PC-3 (cell line): ENCODE data around the gene RAD51C. TPM values are rescaled to one million over a fixed set of nuclear protein-coding genes. Genes with fewer than 3 reads are reported as not detected.
A peak's percentile ranks its signal among the peaks of the same experiment; 100 is the strongest.

Source experiments
- ATAC-seq: fragments of 200-7000 bp; cut with Tn5 transposase; 2 replicates; pipeline ENCODE4 v1.9.1; 2020; ENCODE audit warnings: mild to moderate bottlenecking, moderate library complexity
- BruUV-seq: library from RNA; stranded (reverse); fragments of 400-500 nt; replicated peaks from 2 replicates; lab custom pipeline; 2021; lab: Mats Ljungman, UMichigan
- CTCF ChIA-PET: fragments of 300-600 bp; sonication (Branson Sonifier 250); formaldehyde crosslinking; loops from one replicate; lab custom pipeline; 2022; ENCODE audit warnings: antibody characterized with exemption; lab: Charles Lee
- POLR2A ChIA-PET: fragments of 300-600 bp; sonication (Branson Sonifier 250); formaldehyde crosslinking; loops from one replicate; lab custom pipeline; 2022; ENCODE audit warnings: antibody characterized with exemption; ENCODE audit not compliant: unreplicated experiment; lab: Charles Lee
- DNase-seq: peaks from one replicate; pipeline ENCODE4 v3.0.0-alpha.2; 2015
- H2AFZ ChIP-seq: fragments of 300-600 bp; sonication (generic); 2 replicates; pipeline ENCODE4 v1.6.0; 2016; ENCODE audit warnings: antibody characterized with exemption, low read length
- H3F3A ChIP-seq: fragments of 300-600 bp; sonication (generic); one replicate; pipeline ENCODE4 v1.6.0; 2017; ENCODE audit warnings: antibody characterized with exemption, low read length, control low read depth, mild to moderate bottlenecking; ENCODE audit not compliant: unreplicated experiment
- H3K27ac ChIP-seq: fragments of 300-600 bp; sonication (generic); 2 replicates; pipeline ENCODE4 v1.5.1; 2016; ENCODE audit warnings: mild to moderate bottlenecking, low read length
- H3K27me3 ChIP-seq: fragments of 300-600 bp; sonication (generic); 2 replicates; pipeline ENCODE4 v1.6.1; 2016; ENCODE audit warnings: low read length, mixed read lengths
- H3K36me3 ChIP-seq: fragments of 300-600 bp; sonication (generic); 2 replicates; pipeline ENCODE4 v1.6.1; 2016; ENCODE audit warnings: low read depth, mixed run types, low read length, mixed read lengths
- H3K4me1 ChIP-seq: fragments of 300-600 bp; sonication (generic); 2 replicates; pipeline ENCODE4 v1.5.1; 2016; ENCODE audit warnings: low read length; ENCODE audit not compliant: insufficient read depth
- H3K4me2 ChIP-seq: fragments of 300-600 bp; sonication (generic); 2 replicates; pipeline ENCODE4 v1.6.0; 2016; ENCODE audit warnings: low read length
- H3K4me3 ChIP-seq: fragments of 300-600 bp; sonication (generic); 2 replicates; pipeline ENCODE4 v1.5.1; 2016; ENCODE audit warnings: mild to moderate bottlenecking, low read length, mixed read lengths
- H3K79me2 ChIP-seq: fragments of 300-600 bp; sonication (generic); 2 replicates; pipeline ENCODE4 v1.6.1; 2017; ENCODE audit warnings: low read length, mixed read lengths
- H3K9ac ChIP-seq: fragments of 300-600 bp; sonication (generic); 2 replicates; pipeline ENCODE4 v1.6.0; 2016; ENCODE audit warnings: mild to moderate bottlenecking, low read length
- H3K9me2 ChIP-seq: fragments of 300-600 bp; sonication (generic); replicated peaks from 2 replicates; pipeline ENCODE4 v1.6.1; 2016; ENCODE audit warnings: mixed run types, low read length, mixed read lengths
- H3K9me3 ChIP-seq: fragments of 300-600 bp; sonication (generic); 2 replicates; pipeline ENCODE4 v1.6.1; 2016; ENCODE audit warnings: low read length, mixed read lengths
- H4K20me1 ChIP-seq: fragments of 300-600 bp; sonication (generic); 2 replicates; pipeline ENCODE4 v1.6.1; 2016; ENCODE audit warnings: low read length, mixed read lengths
- CTCF ChIP-seq: fragments of 300-600 bp; sonication (generic); conservative IDR thresholded peaks from 2 replicates; pipeline ENCODE4 v1.5.1; 2017; ENCODE audit warnings: antibody characterized with exemption, low read depth, mild to moderate bottlenecking, low read length
- EZH2 ChIP-seq: fragments of 300-600 bp; sonication (generic); IDR thresholded peaks from one replicate; pipeline ENCODE4 v1.6.1; 2017; ENCODE audit warnings: antibody characterized with exemption, mild to moderate bottlenecking, low read length; ENCODE audit not compliant: unreplicated experiment
- EZH2phosphoT487 ChIP-seq: fragments of 300-600 bp; sonication (generic); IDR thresholded peaks from 2 replicates; pipeline ENCODE4 v1.6.1; 2018; ENCODE audit warnings: mild to moderate bottlenecking, antibody characterized with exemption, low read length, borderline replicate concordance
- intact Hi-C: fragments of 100-400 bp; cut with micrococcal nuclease; formaldehyde crosslinking; loops from 2 replicates; pipeline ENCODE4 v1.9.0; 2023
- total RNA-seq: library from RNA; depleted of rRNA; stranded (reverse); fragments of >200 nt; gene quantifications from 2 replicates; pipeline ENCODE4 v1.2.3, GENCODE V29; 2014

The RAD51C gene
- total RNA-seq, 1 experiment from 2014 or later: 71.1 TPM

- Histone ChIP-seq H3F3A (no peaks in the 10 kb centered on the region), H3K4me2 (peak overlapping the region; percentile 91), H3K9ac (peak overlapping the region; percentile 82; the same call in 1 of the 2 replicates), H3K9me3 (no peaks in the 10 kb centered on the region), H3K27ac (no peak overlapping the region), H3K9me2 (no peaks in the 10 kb centered on the region), H3K4me3 (peak overlapping the region; percentile 76; the same call in 1 of the 2 replicates), H3K36me3 (peaks cover 6% of the 10 kb centered on the region; the same call in 1 of the 2 replicates), H3K79me2 (peaks cover 31% of the 10 kb centered on the region), H2AFZ (no peak overlapping the region), H4K20me1 (no peaks in the 10 kb centered on the region), H3K27me3 (no peaks in the 10 kb centered on the region), H3K4me1 (peaks cover 23% of the 10 kb centered on the region)
- ATAC-seq (no peak), DNase-seq (peak; percentile 14)
- CTCF ChIA-PET: no interaction called here
- POLR2A ChIA-PET: no interaction called here
- BruUV-seq: no TSS peak
- intact Hi-C loops: loop anchor here (5.0 kb wide), 2 partner anchors 62 to 177 kb away; no protein-coding TSS in a partner anchor
- TF ChIP-seq EZH2 (no peak), CTCF (no peak)
Observed at GRCh38 chr17:58694302-58694701, 1.9 kb downstream of the RAD51C start.

DNA sequence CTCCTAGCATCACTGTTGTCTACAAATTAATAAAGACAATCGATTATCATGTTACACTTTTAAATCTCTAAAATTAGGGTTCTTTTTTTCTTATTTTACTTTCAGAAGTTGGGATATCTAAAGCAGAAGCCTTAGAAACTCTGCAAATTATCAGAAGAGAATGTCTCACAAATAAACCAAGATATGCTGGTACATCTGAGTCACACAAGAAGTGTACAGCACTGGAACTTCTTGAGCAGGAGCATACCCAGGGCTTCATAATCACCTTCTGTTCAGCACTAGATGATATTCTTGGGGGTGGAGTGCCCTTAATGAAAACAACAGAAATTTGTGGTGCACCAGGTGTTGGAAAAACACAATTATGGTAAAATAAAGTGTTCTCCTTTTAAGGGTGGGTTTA lies 2.4 kb downstream of the RAD51C start:
- POLR2A ChIA-PET: no interaction called here
- peak overlapping the region; percentile 91; the same call in 1 of the 2 replicates for H3K4me2 ChIP-seq

More for the DNA sequence above, 2.4 kb downstream of the RAD51C start:
- BruUV-seq: no TSS peak
- Histone ChIP-seq H3K9me2 (no peaks in the 10 kb centered on the region), H3K36me3 (peaks cover 6% of the 10 kb centered on the region; the same call in 1 of the 2 replicates), H4K20me1 (no peaks in the 10 kb centered on the region), H3K9me3 (no peaks in the 10 kb centered on the region), H3F3A (no peaks in the 10 kb centered on the region), H3K4me3 (peak overlapping the region; percentile 76; the same call in 1 of the 2 replicates), H3K27ac (no peak overlapping the region), H3K79me2 (peaks cover 31% of the 10 kb centered on the region), H3K9ac (no peak overlapping the region), H3K27me3 (no peaks in the 10 kb centered on the region), H3K4me1 (peaks cover 23% of the 10 kb centered on the region), H2AFZ (no peak overlapping the region)
- TF ChIP-seq CTCF: no peak
- TF ChIP-seq EZH2phosphoT487: no peak
- TF ChIP-seq EZH2: no peak
- intact Hi-C loops: loop anchor here (5.0 kb wide), 2 partner anchors 63 to 178 kb away; no protein-coding TSS in a partner anchor
- CTCF ChIA-PET: no interaction called here
- ATAC-seq (no peak), DNase-seq (no peak)
